ENCODE results near the gene REG4. TPM values are rescaled to one million over a fixed set of nuclear protein-coding genes. Genes with fewer than 3 reads are reported as not detected.
"Not testable (repeated sequence)": the region's sequence is repeated elsewhere in the genome, so short reads cannot be mapped to it uniquely, and the experiment has no call there.

The REG4 gene
- polyA plus RNA-seq, 2 donors, result 0.12 TPM; not detected in 1

DNA sequence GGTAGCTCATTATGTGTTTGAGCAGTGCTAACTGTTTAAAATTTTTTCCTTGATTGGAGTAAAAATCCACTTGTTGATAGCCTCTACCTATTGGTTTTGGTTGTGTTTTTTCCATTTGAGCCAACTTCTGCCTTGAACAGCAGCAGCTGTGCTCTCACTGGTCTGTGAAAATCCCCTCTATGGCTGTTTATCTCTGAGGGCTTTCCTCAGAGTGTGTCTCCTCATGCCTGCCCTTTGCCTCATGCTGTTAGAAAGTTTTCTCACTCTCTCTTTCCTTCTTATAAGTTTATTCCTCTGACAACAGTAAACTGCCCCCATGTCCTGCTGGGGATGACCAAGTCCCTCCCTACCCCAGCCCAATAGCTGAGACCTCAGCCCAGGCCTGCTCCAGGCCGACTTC lies 14.1 kb downstream of the REG4 start:
- Histone ChIP-seq H3K4me3 (ENCODE audit: low read depth in 1 of 2, low read length in 2 of 2) (no peak overlapping the region), H3K36me3 (ENCODE audit: control insufficient read depth in 2 of 2, insufficient read depth in 2 of 2, low read length in 1 of 2) (no peaks in the 10 kb centered on the region), H3K27ac (ENCODE audit: low read depth in 2 of 2, low read length in 1 of 2) (no peak overlapping the region), H3K4me1 (ENCODE audit: control insufficient read depth in 2 of 2, insufficient read depth in 2 of 2, low read length in 1 of 2) (peaks cover 3 to 10% of the 10 kb centered on the region in 2 donors), H3K27me3 (ENCODE audit: control insufficient read depth in 1 of 2, insufficient read depth in 2 of 2, low read length in 2 of 2) (no peaks in the 10 kb centered on the region), H3K9me3 (ENCODE audit: control insufficient read depth in 2 of 2, insufficient read depth in 1 of 2, low read depth in 1 of 2, low read length in 1 of 2) (no peaks in the 10 kb centered on the region)
- 72 to 86% methylated on average over 1 of the region's 1 CpG for WGBS, 2 donors

DNA sequence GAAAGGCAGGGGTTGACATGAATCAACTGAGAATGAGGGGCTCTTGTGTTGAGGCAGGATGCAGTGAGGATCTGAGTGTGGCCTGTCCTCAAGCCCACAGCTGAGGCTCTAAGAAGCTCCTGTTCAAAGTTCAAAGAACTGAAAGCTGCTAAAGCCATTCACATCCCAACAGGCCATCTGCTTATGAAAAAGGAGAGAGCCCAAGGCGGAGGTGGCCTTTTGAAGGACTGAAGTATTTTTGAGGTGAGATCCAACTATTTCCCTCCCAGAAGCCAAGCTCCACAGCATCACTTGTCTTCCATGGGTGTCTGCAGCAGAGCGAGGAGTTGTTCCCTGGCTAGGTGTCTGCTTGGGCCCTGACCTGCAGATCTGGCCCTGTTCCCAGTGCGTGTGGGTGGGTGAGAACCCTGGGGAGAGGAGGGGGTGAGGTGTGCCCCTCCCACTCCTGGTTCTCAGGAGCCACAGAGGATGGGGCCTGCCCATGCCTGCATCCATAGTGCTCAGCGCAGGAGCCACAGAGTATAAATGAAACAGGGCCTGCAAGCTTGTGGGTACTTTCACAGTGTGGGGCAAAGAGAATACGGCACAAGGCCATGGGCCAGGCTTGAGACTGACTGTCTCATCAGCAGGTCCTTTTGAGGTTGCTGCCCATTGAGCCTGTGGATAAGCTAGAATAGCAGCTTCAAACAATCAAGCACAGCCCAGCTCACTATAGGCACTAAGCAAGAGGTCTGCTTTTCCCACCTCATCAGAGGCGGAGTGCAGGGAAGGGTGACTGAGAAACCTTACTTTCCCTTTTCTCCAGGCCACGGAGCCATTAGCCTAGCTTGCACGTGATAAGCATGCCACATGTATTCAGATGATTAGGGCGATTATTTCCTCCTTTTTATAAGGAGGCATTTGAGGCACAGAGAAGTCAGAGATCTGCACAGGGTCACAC lies 15.7 kb downstream of the REG4 start:
- Histone ChIP-seq H3K4me1 (ENCODE audit: control insufficient read depth in 2 of 2, insufficient read depth in 2 of 2, low read length in 1 of 2) (peaks cover 3 to 10% of the 10 kb centered on the region in 2 donors), H3K27me3 (ENCODE audit: control insufficient read depth in 1 of 2, insufficient read depth in 2 of 2, low read length in 2 of 2) (no peaks in the 10 kb centered on the region), H3K9me3 (ENCODE audit: control insufficient read depth in 2 of 2, insufficient read depth in 1 of 2, low read depth in 1 of 2, low read length in 1 of 2) (no peaks in the 10 kb centered on the region), H3K4me3 (ENCODE audit: low read depth in 1 of 2, low read length in 2 of 2) (no peak overlapping the region), H3K27ac (ENCODE audit: low read depth in 2 of 2, low read length in 1 of 2) (no peak overlapping the region), H3K36me3 (ENCODE audit: control insufficient read depth in 2 of 2, insufficient read depth in 2 of 2, low read length in 1 of 2) (no peaks in the 10 kb centered on the region)
- WGBS, 2 donors, result 56 to 65% methylated on average over 9 of the region's 9 CpGs

DNA sequence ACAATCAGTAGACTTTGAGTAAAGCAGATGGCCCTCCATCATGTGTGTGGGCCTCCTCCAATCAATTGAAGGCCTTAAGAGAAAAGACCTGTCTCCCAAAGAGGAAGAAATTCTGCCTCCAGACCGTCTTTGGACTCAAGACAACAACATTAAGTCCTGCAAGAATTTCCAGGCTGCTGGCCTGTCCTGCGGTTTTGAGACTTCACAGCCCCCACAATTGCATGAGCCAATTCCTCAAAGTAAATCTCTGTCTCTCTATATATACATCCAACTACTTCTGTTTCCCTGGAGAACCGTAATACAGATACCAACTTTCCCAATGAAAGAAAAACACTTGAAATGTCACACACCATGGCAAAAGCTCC lies 16.4 kb downstream of the REG4 start:
- peaks cover 3 to 10% of the 10 kb centered on the region in 2 donors for H3K4me1 ChIP-seq (ENCODE audit: control insufficient read depth in 2 of 2, insufficient read depth in 2 of 2, low read length in 1 of 2)
- no peaks in the 10 kb centered on the region for H3K36me3 ChIP-seq (ENCODE audit: control insufficient read depth in 2 of 2, insufficient read depth in 2 of 2, low read length in 1 of 2)
- no peak overlapping the region for H3K27ac ChIP-seq (ENCODE audit: low read depth in 2 of 2, low read length in 1 of 2)
- H3K4me3 ChIP-seq (ENCODE audit: low read depth in 1 of 2, low read length in 2 of 2), result no peak overlapping the region
- 66 to 69% methylated on average over 3 of the region's 3 CpGs for WGBS, 2 donors
- H3K9me3 ChIP-seq (ENCODE audit: control insufficient read depth in 2 of 2, insufficient read depth in 1 of 2, low read depth in 1 of 2, low read length in 1 of 2), result no peaks in the 10 kb centered on the region
- no peaks in the 10 kb centered on the region for H3K27me3 ChIP-seq (ENCODE audit: control insufficient read depth in 1 of 2, insufficient read depth in 2 of 2, low read length in 2 of 2)

DNA sequence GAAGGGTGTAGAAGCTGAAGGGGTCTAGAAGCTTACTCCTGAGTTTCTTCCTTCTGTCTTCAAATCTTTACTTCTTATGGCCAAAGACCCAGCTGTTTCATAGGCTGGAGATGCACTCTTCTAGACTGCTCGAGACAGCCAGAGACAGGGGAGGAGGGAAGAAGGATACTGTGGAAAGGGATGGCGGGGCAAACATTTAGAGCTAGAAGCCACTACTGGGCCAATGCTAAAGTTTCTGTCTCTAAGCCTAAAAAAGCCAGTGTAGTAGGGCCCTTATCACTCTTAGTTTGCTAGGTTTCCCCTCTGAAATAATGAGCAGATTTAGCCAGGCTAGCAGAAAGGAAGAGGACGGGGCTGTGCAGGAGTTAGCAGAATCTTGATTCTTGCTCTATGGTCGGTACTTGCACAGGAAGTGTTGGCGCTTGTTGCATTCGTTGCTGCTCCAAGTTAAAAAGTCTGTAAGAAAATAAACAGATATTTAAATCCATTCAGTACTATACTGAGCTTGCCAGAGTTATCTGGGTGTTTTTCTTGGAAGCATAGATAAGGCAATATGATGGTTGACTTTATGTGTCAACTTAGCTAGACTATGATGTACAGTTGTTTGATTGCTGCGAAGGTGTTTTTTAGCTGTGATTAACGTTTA lies 16.9 kb downstream of the REG4 start:
- 65 to 66% methylated on average over 8 of the region's 8 CpGs for WGBS, 2 donors
- H3K27ac ChIP-seq (ENCODE audit: low read depth in 2 of 2, low read length in 1 of 2), result no peak overlapping the region
- no peaks in the 10 kb centered on the region for H3K36me3 ChIP-seq (ENCODE audit: control insufficient read depth in 2 of 2, insufficient read depth in 2 of 2, low read length in 1 of 2)
- H3K4me3 ChIP-seq (ENCODE audit: low read depth in 1 of 2, low read length in 2 of 2), result no peak overlapping the region
- peaks cover 3 to 10% of the 10 kb centered on the region in 2 donors for H3K4me1 ChIP-seq (ENCODE audit: control insufficient read depth in 2 of 2, insufficient read depth in 2 of 2, low read length in 1 of 2)
- no peaks in the 10 kb centered on the region for H3K27me3 ChIP-seq (ENCODE audit: control insufficient read depth in 1 of 2, insufficient read depth in 2 of 2, low read length in 2 of 2)
- no peaks in the 10 kb centered on the region for H3K9me3 ChIP-seq (ENCODE audit: control insufficient read depth in 2 of 2, insufficient read depth in 1 of 2, low read depth in 1 of 2, low read length in 1 of 2)

DNA sequence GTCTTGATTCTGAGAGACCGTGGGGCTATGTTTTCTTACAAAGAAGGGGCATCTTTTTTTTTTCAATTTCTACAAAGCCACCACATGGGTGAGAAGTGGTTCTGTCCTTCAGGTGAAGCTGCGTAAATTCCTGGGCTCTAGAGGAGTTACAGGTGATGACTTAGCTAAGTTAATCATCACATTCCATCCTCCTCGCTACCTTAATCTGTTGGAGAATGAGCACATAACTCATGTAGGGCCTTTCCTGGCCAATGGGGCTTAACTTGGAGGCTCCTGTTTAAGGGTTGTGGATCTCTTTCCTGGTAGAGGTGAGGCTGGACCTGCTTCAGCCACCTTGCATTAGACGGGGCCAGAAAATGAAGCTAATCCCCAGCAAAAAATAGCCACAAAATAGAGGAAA lies 19.9 kb downstream of the REG4 start:
- H3K27ac ChIP-seq (ENCODE audit: low read depth in 2 of 2, low read length in 1 of 2), result peak overlapping the region; percentile 39 to 76
- no peaks in the 10 kb centered on the region for H3K9me3 ChIP-seq (ENCODE audit: control insufficient read depth in 2 of 2, insufficient read depth in 1 of 2, low read depth in 1 of 2, low read length in 1 of 2)
- H3K4me1 ChIP-seq (ENCODE audit: control insufficient read depth in 2 of 2, insufficient read depth in 2 of 2, low read length in 1 of 2), result peaks cover 3 to 10% of the 10 kb centered on the region in 2 donors
- no peaks in the 10 kb centered on the region for H3K27me3 ChIP-seq (ENCODE audit: control insufficient read depth in 1 of 2, insufficient read depth in 2 of 2, low read length in 2 of 2)
- 68 to 77% methylated on average over 4 of the region's 4 CpGs for WGBS, 2 donors
- no peaks in the 10 kb centered on the region for H3K36me3 ChIP-seq (ENCODE audit: control insufficient read depth in 2 of 2, insufficient read depth in 2 of 2, low read length in 1 of 2)
- H3K4me3 ChIP-seq (ENCODE audit: low read depth in 1 of 2, low read length in 2 of 2), result no peak overlapping the region

DNA sequence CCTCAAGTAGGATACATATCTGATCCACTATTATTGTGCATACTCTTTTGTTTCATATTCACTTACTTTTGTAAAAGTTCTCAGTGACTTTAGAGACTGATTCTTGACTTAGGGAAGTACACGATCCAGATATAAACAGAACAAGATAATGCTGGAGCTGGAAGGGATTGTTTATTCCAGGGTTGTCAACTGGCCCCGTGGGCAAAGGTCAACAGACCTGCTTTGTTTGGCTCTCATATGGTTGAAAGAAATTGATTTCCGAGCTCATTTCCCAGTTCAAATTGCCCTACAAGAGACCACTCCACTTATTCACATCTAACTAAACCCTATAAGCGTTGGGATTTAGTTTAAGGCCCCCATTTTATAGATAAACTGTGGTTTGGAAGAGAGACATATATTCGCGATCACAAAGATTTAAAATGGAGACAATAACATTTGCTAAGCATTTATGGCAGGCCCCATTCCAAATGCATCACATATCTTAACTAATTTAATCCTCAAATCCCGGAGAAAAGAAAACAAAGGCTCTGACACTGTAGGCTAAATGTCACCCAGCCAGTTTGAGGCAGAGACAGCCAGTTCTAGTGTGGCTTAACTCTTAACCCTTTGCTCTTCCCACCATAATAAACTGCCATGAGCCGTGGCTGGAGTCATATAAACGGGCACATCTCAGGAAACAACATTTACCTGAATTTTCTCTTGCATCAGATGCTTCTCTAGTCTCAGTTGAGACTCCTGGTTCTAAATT lies 20.6 kb downstream of the REG4 start:
- 28 to 29% methylated on average over 9 of the region's 9 CpGs for WGBS, 2 donors
- peak overlapping the region; percentile 63 to 83 for H3K27ac ChIP-seq (ENCODE audit: low read depth in 2 of 2, low read length in 1 of 2)
- H3K4me1 ChIP-seq (ENCODE audit: control insufficient read depth in 2 of 2, insufficient read depth in 2 of 2, low read length in 1 of 2), result peaks cover 3 to 10% of the 10 kb centered on the region in 2 donors

DNA sequence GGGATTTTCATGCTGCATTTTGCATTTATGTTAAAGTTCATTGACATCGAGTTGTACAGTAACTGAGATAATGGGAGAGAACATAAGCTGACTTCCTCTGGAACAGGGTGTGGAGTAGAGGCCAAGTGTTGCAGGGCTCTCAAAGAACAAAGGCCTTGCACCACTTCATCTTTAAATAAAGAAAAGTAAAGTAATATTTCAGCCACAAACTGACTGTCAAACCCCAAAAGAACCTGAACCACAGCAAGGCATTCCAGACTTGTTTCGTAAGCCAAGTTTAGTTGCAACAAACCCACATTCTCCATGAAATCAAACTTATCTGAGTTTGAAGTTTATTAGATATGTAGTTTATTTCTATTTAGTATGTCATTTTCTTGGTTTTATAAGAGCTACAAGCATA lies 23.5 kb downstream of the REG4 start:
- Histone ChIP-seq H3K4me3 (ENCODE audit: low read depth in 1 of 2, low read length in 2 of 2) (no peak overlapping the region), H3K27me3 (ENCODE audit: control insufficient read depth in 1 of 2, insufficient read depth in 2 of 2, low read length in 2 of 2) (no peaks in the 10 kb centered on the region), H3K27ac (ENCODE audit: low read depth in 2 of 2, low read length in 1 of 2) (peak overlapping the region in 1 of 2 donors; percentile 18), H3K9me3 (ENCODE audit: control insufficient read depth in 2 of 2, insufficient read depth in 1 of 2, low read depth in 1 of 2, low read length in 1 of 2) (no peaks in the 10 kb centered on the region), H3K4me1 (ENCODE audit: control insufficient read depth in 2 of 2, insufficient read depth in 2 of 2, low read length in 1 of 2) (peaks cover 4% of the 10 kb centered on the region in 2 donors), H3K36me3 (ENCODE audit: control insufficient read depth in 2 of 2, insufficient read depth in 2 of 2, low read length in 1 of 2) (no peaks in the 10 kb centered on the region)
- WGBS, 2 donors, result 27 to 38% methylated on average over 2 of the region's 2 CpGs

More for the DNA sequence above, 20.6 kb downstream of the REG4 start:
- no peaks in the 10 kb centered on the region for H3K9me3 ChIP-seq (ENCODE audit: control insufficient read depth in 2 of 2, insufficient read depth in 1 of 2, low read depth in 1 of 2, low read length in 1 of 2)
- H3K36me3 ChIP-seq (ENCODE audit: control insufficient read depth in 2 of 2, insufficient read depth in 2 of 2, low read length in 1 of 2), result no peaks in the 10 kb centered on the region
- no peaks in the 10 kb centered on the region for H3K27me3 ChIP-seq (ENCODE audit: control insufficient read depth in 1 of 2, insufficient read depth in 2 of 2, low read length in 2 of 2)
- no peak overlapping the region for H3K4me3 ChIP-seq (ENCODE audit: low read depth in 1 of 2, low read length in 2 of 2)

DNA sequence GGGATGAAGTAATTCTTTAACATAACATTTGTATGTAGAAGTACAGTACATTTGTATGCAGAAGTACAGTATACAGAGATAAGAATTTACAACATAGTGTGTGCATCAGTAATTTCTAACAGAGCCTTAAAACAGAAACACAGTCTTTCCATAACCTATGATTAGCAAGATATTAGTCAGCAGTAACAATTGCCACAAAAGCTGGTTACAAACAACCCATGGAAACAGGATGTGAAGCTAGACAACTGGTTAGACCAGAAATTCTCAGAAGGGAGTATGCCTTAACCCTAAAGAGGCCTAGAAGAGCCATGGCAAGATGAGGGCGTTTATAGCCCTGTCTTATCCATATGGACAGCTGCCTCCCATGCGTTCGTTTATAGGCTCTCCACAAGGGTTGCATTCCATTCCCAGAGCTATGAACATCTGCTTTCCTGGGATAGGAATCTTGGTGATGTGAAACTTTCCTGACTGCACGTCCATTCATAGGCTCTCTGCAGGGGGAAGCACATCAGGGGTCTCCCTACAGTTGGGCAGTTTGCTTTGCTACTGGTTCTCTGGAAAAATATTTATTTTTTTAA lies 24.7 kb downstream of the REG4 start:
- H3K36me3 ChIP-seq (ENCODE audit: control insufficient read depth in 2 of 2, insufficient read depth in 2 of 2, low read length in 1 of 2); H3K4me3 ChIP-seq (ENCODE audit: low read depth in 1 of 2, low read length in 2 of 2); H3K4me1 ChIP-seq (ENCODE audit: control insufficient read depth in 2 of 2, insufficient read depth in 2 of 2, low read length in 1 of 2); H3K9me3 ChIP-seq (ENCODE audit: control insufficient read depth in 2 of 2, insufficient read depth in 1 of 2, low read depth in 1 of 2, low read length in 1 of 2); H3K27me3 ChIP-seq (ENCODE audit: control insufficient read depth in 1 of 2, insufficient read depth in 2 of 2, low read length in 2 of 2): not testable (repeated sequence)
- WGBS, 2 donors, result 52 to 55% methylated on average over 4 of the region's 4 CpGs
- H3K27ac ChIP-seq (ENCODE audit: low read depth in 2 of 2, low read length in 1 of 2), result peak overlapping the region in 1 of 2 donors; percentile 55

DNA sequence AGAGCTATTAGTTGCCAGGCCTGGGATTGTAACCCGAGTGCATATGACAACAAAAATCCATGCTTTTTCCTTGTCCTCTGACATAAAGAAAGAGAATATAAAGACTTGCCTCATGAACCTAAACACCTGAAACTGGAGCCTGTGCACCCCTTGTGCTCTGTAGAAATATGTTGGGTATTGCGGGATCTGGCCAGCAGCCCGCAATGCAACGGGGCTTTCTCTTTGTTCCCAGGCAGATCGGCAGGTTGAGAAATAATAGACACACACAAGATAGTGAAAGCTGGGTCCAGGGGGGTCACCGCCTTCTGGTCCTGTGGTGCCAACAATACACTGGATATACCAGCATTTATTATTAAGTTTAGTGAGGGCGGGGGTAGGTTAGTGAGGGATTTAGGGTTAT lies 25.2 kb downstream of the REG4 start:
- not testable (repeated sequence) for H3K4me1 ChIP-seq (ENCODE audit: control insufficient read depth in 2 of 2, insufficient read depth in 2 of 2, low read length in 1 of 2)
- peak overlapping the region; percentile 68 to 75 for H3K27ac ChIP-seq (ENCODE audit: low read depth in 2 of 2, low read length in 1 of 2)

More for the DNA sequence above, 25.2 kb downstream of the REG4 start:
- H3K9me3 ChIP-seq (ENCODE audit: control insufficient read depth in 2 of 2, insufficient read depth in 1 of 2, low read depth in 1 of 2, low read length in 1 of 2); H3K4me3 ChIP-seq (ENCODE audit: low read depth in 1 of 2, low read length in 2 of 2); H3K27me3 ChIP-seq (ENCODE audit: control insufficient read depth in 1 of 2, insufficient read depth in 2 of 2, low read length in 2 of 2); H3K36me3 ChIP-seq (ENCODE audit: control insufficient read depth in 2 of 2, insufficient read depth in 2 of 2, low read length in 1 of 2): not testable (repeated sequence)
- WGBS, 2 donors, result 56 to 57% methylated on average over 7 of the region's 7 CpGs
